Gastrocnemius medialis (tissue), 4 donors: ENCODE data around the gene TCF23. TPM values are rescaled to one million over a fixed set of nuclear protein-coding genes. Genes with fewer than 3 reads are reported as not detected.
"Not testable (repeated sequence)": the region's sequence is repeated elsewhere in the genome, so short reads cannot be mapped to it uniquely, and the experiment has no call there.

ENCODE experiments used
- ATAC-seq, 2 donors: fragments of 150-250 bp; one replicate each; pipeline ENCODE4 v1.9.1; 2016
- DNase-seq, 2 donors: peaks; one replicate each; pipeline ENCODE4 v3.0.0-alpha.2; 2019
- H3K27ac ChIP-seq, 4 donors: fragments of 200-600 bp; sonication (generic); 1 replicate in 1 of 4; 2 replicates in 3 of 4; pipeline ENCODE4 v1.5.1; 2016 to 2018; ENCODE audit warnings: mild to moderate bottlenecking in 2 of 4, moderate library complexity in 1 of 4
- H3K27me3 ChIP-seq, 3 donors: fragments of 200-600 bp; sonication (generic) in 2 of 3; 1 replicate in 1 of 3; 2 replicates in 2 of 3; pipeline versions ENCODE4 v1.5.1 to v1.6.0; 2016 to 2019; ENCODE audit warnings: mild to moderate bottlenecking in 1 of 3, moderate library complexity in 1 of 3
- H3K36me3 ChIP-seq, 2 donors: fragments of 200-600 bp; sonication (generic) in 1 of 2; one replicate each; pipeline ENCODE4 v1.5.1; 2017 to 2018
- H3K4me1 ChIP-seq, 2 donors: fragments of 200-600 bp; sonication (generic) in 1 of 2; one replicate each; pipeline ENCODE4 v1.5.1; 2016 to 2017; ENCODE audit warnings: mild to moderate bottlenecking in 2 of 2
- H3K4me3 ChIP-seq, 4 donors: fragments of 200-600 bp; sonication (generic) in 3 of 4; 1 replicate in 1 of 4; 2 replicates in 3 of 4; pipeline ENCODE4 v1.5.1; 2016 to 2019; ENCODE audit warnings: mild to moderate bottlenecking in 2 of 4
- H3K9me3 ChIP-seq, 3 donors: fragments of 200-600 bp; sonication (generic) in 2 of 3; 1 replicate in 1 of 3; 2 replicates in 2 of 3; pipeline ENCODE4 v1.5.1; 2016 to 2019
- POLR2A ChIP-seq, 2 donors: fragments of 450-650 bp; IDR thresholded peaks; one replicate each; pipeline ENCODE4 v1.6.1; 2017; ENCODE audit warnings: antibody characterized with exemption in 2 of 2, mild to moderate bottlenecking in 2 of 2, moderate library complexity in 2 of 2
- in situ Hi-C, 4 donors: fragments of 200-750 bp; cut with MboI; loops; one replicate each; pipeline versions ENCODE4 v1.15.0 to v1.8.0; 2017; ENCODE audit warnings: low sequenced_read_pairs in 4 of 4
- intact Hi-C: fragments of 100-400 bp; cut with DNase I; formaldehyde crosslinking; loops from one replicate; pipeline ENCODE4 v1.15.1; 2023; ENCODE audit warnings: low total_unique reads
- total RNA-seq, 4 donors: library from RNA; depleted of rRNA; stranded (reverse); fragments of >200 nt; gene quantifications; one replicate each; pipeline versions ENCODE4 v1.1.0 to v1.2.3, GENCODE V29; 2016
- TF ChIP-seq, protein P1 (sequence below), 5 experiments: fragments of 450-650 bp in 3 of 5; fragments of 200-600 bp in 2 of 5; sonication (generic) in 2 of 5; IDR thresholded peaks in 4 of 5; conservative IDR thresholded peaks in 1 of 5; 1 replicate in 4 of 5; 2 replicates in 1 of 5; pipeline ENCODE4 v1.5.1; 2016 to 2019; ENCODE audit warnings: antibody characterized with exemption in 5 of 5, mild to moderate bottlenecking in 3 of 5, moderate library complexity in 3 of 5

TCF23 gene
- total RNA-seq, 4 donors from 2014 or later, result 0.20 TPM; not detected in 3

DNA sequence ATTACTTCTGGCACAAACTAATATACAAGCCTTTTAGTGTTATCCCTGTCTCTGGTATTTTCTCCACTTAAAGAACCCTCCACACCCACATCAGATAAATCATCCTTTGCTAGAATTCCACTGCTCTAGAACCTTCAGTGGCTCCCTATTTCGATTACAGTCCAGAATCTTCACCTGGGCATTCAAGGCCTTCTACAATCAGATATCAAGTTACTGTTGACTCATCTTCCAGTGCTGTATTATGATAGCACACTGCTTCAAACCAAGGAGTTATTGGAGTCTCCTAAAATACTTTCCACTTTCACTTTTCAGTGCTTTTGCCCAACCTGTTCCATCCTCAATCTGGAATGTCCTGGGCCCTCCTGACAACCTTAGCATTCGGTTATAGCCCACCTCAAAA lies 33.3 kb upstream of the TCF23 start:
- Histone ChIP-seq H3K27ac (no peak overlapping the region), H3K4me1 (peaks cover 3 to 9% of the 10 kb centered on the region in 2 donors), H3K4me3 (no peak overlapping the region), H3K36me3 (no peaks in the 10 kb centered on the region), H3K27me3 (peaks cover 0 to 5% (median 0%) of the 10 kb centered on the region in 3 donors), H3K9me3 (no peaks in the 10 kb centered on the region)
- in situ Hi-C loops, result no loop called here
- intact Hi-C loops, result no loop called here
- TF ChIP-seq POLR2A (IDR thresholded peaks at IDR 0.05), result no peak
- TF ChIP-seq, protein P1, sequence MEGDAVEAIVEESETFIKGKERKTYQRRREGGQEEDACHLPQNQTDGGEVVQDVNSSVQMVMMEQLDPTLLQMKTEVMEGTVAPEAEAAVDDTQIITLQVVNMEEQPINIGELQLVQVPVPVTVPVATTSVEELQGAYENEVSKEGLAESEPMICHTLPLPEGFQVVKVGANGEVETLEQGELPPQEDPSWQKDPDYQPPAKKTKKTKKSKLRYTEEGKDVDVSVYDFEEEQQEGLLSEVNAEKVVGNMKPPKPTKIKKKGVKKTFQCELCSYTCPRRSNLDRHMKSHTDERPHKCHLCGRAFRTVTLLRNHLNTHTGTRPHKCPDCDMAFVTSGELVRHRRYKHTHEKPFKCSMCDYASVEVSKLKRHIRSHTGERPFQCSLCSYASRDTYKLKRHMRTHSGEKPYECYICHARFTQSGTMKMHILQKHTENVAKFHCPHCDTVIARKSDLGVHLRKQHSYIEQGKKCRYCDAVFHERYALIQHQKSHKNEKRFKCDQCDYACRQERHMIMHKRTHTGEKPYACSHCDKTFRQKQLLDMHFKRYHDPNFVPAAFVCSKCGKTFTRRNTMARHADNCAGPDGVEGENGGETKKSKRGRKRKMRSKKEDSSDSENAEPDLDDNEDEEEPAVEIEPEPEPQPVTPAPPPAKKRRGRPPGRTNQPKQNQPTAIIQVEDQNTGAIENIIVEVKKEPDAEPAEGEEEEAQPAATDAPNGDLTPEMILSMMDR (IDR thresholded peaks at IDR 0.05 in 4 of 5, conservative IDR thresholded peaks at IDR 0.05 in 1 of 5), result no peak
- DNase-seq (no peak), ATAC-seq (no peak)

DNA sequence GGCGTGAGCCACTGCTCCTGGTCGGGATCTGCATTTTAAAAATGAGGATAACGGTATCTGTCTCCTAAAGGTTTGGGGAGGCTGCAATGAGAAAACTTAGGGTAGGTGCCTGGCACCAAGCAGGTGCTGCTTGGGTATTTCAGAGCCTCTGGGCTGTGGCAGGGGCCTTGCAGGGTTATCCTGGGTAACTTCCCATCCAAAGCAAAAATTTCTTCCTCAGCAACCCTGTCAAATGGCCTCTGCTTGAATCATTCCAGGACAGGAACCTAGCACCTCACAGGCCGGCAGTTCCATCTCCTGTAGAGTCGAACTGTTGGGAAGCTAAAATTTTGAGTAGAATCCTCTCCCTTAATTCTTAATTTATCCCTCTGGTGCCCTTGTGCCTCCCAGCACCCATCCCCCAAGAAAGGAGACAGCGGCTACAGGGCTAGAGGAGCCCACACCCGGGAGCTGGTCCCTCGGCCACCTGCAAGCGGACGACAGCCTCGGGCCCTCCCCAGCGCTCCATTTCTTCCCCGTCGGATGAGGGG lies 30.7 kb upstream of the TCF23 start:
- Histone ChIP-seq H3K4me3 (peak overlapping the region; percentile 38 to 57 (median 48)), H3K9me3 (no peaks in the 10 kb centered on the region), H3K4me1 (peaks cover 6 to 12% of the 10 kb centered on the region in 2 donors), H3K36me3 (no peaks in the 10 kb centered on the region), H3K27ac (no peak overlapping the region), H3K27me3 (peaks cover 0 to 5% (median 0%) of the 10 kb centered on the region in 3 donors)
- intact Hi-C loops (no loop called here), in situ Hi-C loops (no loop called here)
- no peak for ATAC-seq
- TF ChIP-seq POLR2A (IDR thresholded peaks at IDR 0.05), result no peak
- TF ChIP-seq, protein P1 (IDR thresholded peaks at IDR 0.05 in 4 of 5, conservative IDR thresholded peaks at IDR 0.05 in 1 of 5), result no peak
- no peak for DNase-seq

- DNase-seq (no peak), ATAC-seq (no peak)
- TF ChIP-seq, protein P1 (IDR thresholded peaks at IDR 0.05 in 4 of 5, conservative IDR thresholded peaks at IDR 0.05 in 1 of 5), result no peak
- peak in 1 of 2 donors; percentile 19 for TF ChIP-seq POLR2A (IDR thresholded peaks at IDR 0.05)
These were observed 30.1 kb upstream of the TCF23 start, which contains the start of gene CGREF1 for GRCh38 chr2:27118525-27119329. CGREF1 (minus strand) TSS chr2:27119128; CDS start chr2:27104366, 14,762 bp downstream.

GRCh38 chr2:27119330-27119670 lies 29.5 kb upstream of the TCF23 start:
- ATAC-seq, in situ Hi-C loops, H3K27ac ChIP-seq: not testable (repeated sequence)

More at GRCh38 chr2:27118525-27119329, 30.1 kb upstream of the TCF23 start, which contains the start of gene CGREF1:
- in situ Hi-C loops (no loop called here), intact Hi-C loops (no loop called here)
- Histone ChIP-seq H3K27me3 (peaks cover 0 to 5% (median 0%) of the 10 kb centered on the region in 3 donors), H3K4me3 (peak within 1 kb of the TSS; percentile 38 to 57 (median 48)), H3K36me3 (no peaks in the 10 kb centered on the region), H3K27ac (no peak within 1 kb of the TSS), H3K4me1 (peaks cover 8 to 17% of the 10 kb centered on the region in 2 donors), H3K9me3 (no peaks in the 10 kb centered on the region)

GRCh38 chr2:27121906-27122305 lies 26.9 kb upstream of the TCF23 start:
- no peaks in the 10 kb centered on the region for H3K9me3 ChIP-seq
- intact Hi-C loops, result loop anchor here (5.0 kb wide), 1 partner anchor 160 kb away; the partner anchor contains the start of gene TRIM54
- ATAC-seq (no peak), DNase-seq (no peak)
- in situ Hi-C loops, result no loop called here
- peaks cover 21 to 28% of the 10 kb centered on the region in 2 donors for H3K4me1 ChIP-seq
- peak overlapping the region in 1 of 4 donors; percentile 93 for H3K27ac ChIP-seq
- TF ChIP-seq POLR2A (IDR thresholded peaks at IDR 0.05), result no peak
- TF ChIP-seq, protein P1 (IDR thresholded peaks at IDR 0.05 in 4 of 5, conservative IDR thresholded peaks at IDR 0.05 in 1 of 5), result no peak
- no peaks in the 10 kb centered on the region for H3K36me3 ChIP-seq
- H3K4me3 ChIP-seq, result no peak overlapping the region
- H3K27me3 ChIP-seq, result peaks cover 0 to 5% (median 0%) of the 10 kb centered on the region in 3 donors

More at GRCh38 chr2:27119330-27119670, 29.5 kb upstream of the TCF23 start:
- H3K36me3 ChIP-seq, H3K9me3 ChIP-seq, intact Hi-C loops, H3K27me3 ChIP-seq, DNase-seq: not testable (repeated sequence)
- Histone ChIP-seq H3K4me1 (peaks cover 12 to 17% of the 10 kb centered on the region in 2 donors), H3K4me3 (peak overlapping the region in 3 of 4 donors; percentile 44 to 53 (median 46))
